DMS114 treated with DMSO at 0.1 percent for 48 hours (cell line): ENCODE results near the gene EBNA1BP2.
"Not testable (repeated sequence)": the region's sequence is repeated elsewhere in the genome, so short reads cannot be mapped to it uniquely, and the experiment has no call there.

Experiments
- DNase-seq: peaks from one replicate; lab custom pipeline; 2025; ENCODE audit not compliant: unreplicated experiment; lab: John Stamatoyannopoulos, UW

EBNA1BP2 gene

GRCh38 chr1:43174873-43175272 is 2.8 kb upstream of the EBNA1BP2 start:
- no peak for DNase-seq

GRCh38 chr1:43172527-43172972 is 460 bp upstream of the EBNA1BP2 start:
- DNase-seq = peak; percentile 86

GRCh38 chr1:43171312-43171875 is 696 bp downstream of the EBNA1BP2 start:
- no peak for DNase-seq

- no peak for DNase-seq
Measured at GRCh38 chr1:43165765-43166164, 6.3 kb downstream of the EBNA1BP2 start.

- DNase-seq = no peak
Measured at GRCh38 chr1:43165162-43165561, 6.9 kb downstream of the EBNA1BP2 start.

GRCh38 chr1:43156026-43156425 is 16.1 kb downstream of the EBNA1BP2 start:
- no peak for DNase-seq

- no peak for DNase-seq
Measured at GRCh38 chr1:43153443-43153842, 18.6 kb downstream of the EBNA1BP2 start.

DNA sequence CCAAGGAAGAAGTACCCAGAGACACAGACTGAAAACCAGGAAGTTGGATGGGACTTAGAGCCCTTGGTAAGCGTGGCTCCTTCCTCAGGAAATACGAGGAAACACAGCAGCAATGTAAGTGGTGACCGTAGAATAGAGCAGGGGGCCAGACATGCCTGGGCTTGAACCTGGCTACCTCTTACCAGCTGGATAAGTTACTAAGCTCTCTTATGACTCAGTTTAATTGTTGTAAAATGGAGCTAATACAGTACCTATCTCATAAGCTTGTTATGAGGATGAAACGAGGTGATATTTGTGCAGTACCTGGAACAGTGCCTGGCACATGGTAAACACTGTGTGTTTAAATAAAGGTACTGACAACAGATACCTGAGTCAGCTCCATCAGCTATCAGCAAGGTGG is 19.2 kb downstream of the EBNA1BP2 start:
- no peak for DNase-seq

DNA sequence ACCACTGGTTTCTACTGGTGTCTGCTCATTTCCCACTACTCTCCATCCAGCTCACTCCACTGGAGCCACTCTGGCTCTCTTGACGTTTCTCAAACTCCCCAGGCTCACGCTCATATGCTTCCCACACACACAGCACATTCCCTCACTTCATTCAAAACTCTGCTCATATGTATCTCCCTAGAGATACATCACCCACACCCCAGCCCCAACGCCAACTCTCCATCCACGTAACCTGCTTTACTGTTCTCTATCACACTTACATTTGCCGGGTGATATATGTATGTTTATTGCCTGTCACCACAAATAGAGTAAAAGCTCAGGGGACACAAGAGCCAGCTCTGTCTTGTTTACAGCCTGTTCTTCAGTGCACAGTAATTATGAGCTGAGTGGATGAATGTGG is 22.2 kb downstream of the EBNA1BP2 start:
- DNase-seq = no peak

DNA sequence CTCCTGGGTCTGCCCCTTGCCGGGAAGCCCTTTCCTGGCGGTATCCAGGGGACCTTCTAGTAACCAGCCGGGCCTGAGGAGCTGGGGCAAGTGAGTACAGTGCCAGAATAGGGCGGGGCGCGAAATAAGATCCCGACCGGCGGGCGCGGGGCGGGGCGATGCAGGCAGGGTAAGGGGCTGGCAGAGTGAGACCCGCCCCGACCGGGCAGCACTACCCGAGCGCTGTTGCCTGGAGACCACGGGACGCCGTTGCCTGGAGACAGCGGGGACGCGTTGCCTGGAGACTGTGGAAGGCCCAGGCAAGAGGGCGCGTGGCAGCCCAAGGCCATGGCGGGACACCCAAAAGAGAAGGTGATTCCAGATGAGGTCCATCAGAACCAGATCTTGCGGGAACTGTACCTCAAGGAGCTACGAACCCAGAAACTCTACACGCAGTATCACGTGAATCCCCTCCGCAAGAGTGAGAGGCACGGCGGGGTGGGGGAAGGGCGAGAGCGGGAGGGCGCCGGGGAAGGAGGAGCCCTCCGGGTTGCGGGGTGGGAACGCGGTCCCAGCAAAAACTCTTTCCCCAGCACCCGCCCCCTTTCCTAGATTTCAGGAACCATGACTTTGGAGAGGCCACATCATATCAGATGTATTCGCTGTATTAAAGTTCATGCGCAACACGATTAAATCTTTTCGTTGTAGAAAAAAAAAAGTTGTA is 24.3 kb downstream of the EBNA1BP2 start:
- peak; percentile 85 for DNase-seq

GRCh38 chr1:43144237-43144636 is 27.9 kb downstream of the EBNA1BP2 start:
- DNase-seq = no peak

- DNase-seq = no peak
Measured at GRCh38 chr1:43143441-43143888, 28.6 kb downstream of the EBNA1BP2 start.

- DNase-seq = no peak
Measured at GRCh38 chr1:43140583-43140982, 31.5 kb downstream of the EBNA1BP2 start.

DNA sequence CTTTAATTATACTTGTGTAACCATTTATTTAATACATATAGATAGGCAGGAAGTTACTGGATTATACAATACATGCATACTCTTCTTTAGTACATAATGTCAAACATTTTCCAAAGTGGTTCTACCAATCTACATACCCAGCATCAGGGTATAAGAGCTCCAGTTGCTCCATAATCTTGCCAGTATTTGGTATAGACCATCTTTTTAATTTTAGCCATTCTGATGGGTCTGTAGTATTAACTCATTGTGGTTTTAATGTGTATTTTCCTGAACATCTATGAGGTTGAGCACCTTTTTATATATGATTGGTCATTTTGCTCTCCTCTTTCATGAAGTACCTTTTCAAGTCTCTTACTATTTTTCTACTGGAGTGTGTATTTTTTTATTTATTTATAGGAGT is 32.1 kb downstream of the EBNA1BP2 start:
- DNase-seq = no peak

- DNase-seq = not testable (repeated sequence)
Measured at GRCh38 chr1:43139295-43139694, 32.8 kb downstream of the EBNA1BP2 start.

DNA sequence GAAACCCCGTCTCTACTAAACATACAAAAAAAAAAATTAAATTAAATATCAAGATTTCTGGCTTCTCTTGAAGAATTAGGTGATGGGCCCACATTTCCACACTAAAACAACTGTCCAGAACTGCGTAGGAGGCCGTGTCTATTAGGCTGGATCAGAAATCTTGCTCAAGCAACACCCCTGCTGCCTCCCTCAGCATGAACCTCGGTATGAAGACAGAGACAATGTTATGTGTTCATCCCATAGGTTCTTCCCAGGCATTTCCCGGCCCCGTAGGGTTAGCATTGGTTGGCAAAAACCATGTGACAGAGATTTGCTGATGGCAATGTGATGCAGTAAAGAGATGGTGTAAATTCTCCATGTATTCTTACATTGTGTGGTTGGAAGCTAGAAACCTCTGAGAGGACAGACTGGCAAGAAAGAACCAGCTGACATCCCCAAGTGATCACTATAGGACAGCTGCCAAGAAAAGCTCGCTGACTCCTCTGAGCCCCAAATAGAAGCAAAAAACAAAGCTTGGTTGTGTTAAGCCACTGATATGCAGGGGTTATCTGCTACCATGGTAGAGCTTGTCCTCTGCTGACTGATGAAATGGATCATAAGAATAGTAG is 34.5 kb downstream of the EBNA1BP2 start:
- DNase-seq = no peak

DNA sequence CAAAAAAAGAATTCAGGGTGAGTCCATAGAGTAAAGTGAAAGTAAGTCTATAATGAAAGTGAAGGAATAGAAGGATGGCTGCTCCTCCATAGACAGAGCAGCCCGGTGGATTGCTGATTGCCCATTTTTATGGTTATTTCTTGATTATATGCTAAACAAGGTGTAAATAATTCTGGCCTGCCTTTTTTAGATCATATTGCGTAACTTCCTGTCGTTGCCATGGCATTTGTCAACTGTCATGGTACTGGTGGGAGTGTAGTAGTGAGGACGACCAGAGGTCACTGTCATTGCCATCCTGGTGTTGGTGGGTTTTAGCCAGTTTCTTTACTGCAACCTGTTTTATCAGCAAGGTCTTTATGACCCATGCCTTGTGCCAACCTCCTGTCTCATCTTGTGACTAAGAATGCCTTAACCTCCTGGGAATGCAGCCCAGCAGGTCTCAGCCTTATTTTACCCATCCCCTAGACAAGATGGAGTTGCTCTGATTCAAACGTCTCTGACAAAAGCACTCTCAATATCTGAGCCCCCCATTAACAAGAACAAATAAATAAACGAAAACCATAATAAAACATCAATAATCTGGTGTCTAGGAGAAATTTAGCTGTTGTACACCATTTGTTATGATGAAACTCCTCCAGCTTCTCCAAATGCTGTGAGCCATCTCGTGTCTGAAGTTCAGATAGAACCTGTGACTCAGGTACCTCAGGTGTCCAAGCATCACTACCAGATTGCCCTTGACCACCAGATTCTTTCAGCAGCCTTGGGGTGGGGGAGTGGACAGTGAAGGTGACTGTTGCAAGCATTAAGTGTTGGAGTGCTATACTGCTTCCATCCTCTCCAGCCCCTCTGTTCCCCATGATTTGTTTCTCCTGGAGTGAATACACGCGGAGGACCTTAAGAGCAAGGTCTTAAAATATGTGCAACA is 36.0 kb downstream of the EBNA1BP2 start:
- no peak for DNase-seq

GRCh38 chr1:43134640-43135039 is 37.5 kb downstream of the EBNA1BP2 start:
- DNase-seq = no peak

- no peak for DNase-seq
Measured at GRCh38 chr1:43134068-43134467, 38.0 kb downstream of the EBNA1BP2 start.

DNA sequence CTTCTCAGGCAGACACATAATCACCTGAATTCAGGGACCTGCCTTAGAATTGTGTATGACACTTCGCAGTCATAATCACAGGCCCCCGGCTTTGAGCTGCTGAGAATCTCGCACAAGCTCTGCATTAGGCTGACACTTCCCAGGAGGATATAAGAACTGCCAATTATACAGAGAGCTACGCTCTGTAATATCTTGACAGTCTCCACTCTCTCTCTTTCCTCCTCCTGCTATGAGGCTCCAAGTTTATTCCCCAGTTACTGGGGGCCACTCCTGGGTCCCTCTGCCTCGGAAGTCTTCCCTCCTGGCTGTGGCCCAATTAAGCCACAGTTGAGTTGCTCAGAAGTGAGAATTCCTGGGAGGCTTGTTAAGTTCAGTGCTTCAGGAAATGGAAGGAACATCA is 42.7 kb downstream of the EBNA1BP2 start:
- no peak for DNase-seq

DNA sequence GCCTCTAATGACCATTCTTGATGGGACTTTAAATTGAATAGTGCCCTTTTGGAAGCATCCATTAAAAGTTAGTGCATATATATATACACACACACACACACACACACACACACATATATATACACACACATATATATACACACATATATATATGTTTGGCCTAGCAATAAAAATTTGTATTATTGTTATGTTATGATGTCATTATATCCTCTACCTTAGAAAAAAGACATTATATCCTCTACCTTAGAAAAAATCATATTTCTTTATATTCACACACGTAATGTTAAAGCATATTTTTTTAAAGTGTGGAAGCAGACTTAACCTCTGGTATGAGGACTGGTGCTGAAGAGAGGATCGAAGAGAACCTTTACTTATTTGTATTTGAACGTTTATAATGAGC is 43.3 kb downstream of the EBNA1BP2 start:
- DNase-seq = no peak
